B cell (primary cell): ENCODE results near the gene CLCA1.

Experiments
- EZH2 ChIP-seq: IDR thresholded peaks from 2 replicates; pipeline ENCODE4 v1.6.1; 2012; ENCODE audit warnings: borderline replicate concordance, low read depth, mild to moderate bottlenecking, moderate library complexity, low read length; ENCODE audit not compliant: insufficient read depth, poor library complexity, severe bottlenecking
- TF ChIP-seq, protein P1 (sequence below): fragments of 200-600 bp; IDR thresholded peaks from one replicate; pipeline ENCODE4 v1.8.0; 2022; ENCODE audit warnings: antibody characterized with exemption, mild to moderate bottlenecking

DNA sequence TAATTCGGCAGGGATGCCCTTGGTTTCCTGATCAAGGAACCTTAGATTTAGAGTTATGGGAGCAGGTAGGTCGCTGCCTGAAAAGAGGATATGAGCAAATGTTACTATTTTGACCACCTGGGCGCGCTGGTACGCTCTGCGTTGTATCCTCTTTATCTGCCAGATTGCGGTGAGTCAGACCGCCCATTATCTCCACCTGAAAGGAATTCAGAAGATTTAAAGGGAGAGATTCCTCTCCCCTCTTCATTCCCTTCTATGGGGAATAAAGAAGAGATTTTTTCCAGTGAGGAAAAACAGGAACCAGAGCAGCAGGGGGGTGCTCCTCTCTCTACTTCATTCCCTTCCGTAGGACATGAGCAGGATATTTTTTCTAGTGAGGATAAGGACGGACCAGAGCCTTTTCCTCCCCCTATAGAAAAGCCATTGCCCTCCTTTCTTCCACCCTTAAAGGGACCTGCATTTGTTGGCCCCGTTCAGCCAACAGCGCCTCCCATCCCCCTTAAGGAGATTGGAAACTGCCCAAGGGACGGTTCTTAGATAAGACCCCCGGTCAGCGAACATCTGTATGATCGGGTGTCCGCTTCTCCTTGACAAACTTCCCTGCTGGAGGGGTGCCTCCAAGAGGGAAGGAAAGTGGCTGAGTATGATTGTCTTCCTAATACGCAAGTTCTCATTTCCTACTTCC lies 34.1 kb downstream of the CLCA1 start:
- TF ChIP-seq, protein P1, sequence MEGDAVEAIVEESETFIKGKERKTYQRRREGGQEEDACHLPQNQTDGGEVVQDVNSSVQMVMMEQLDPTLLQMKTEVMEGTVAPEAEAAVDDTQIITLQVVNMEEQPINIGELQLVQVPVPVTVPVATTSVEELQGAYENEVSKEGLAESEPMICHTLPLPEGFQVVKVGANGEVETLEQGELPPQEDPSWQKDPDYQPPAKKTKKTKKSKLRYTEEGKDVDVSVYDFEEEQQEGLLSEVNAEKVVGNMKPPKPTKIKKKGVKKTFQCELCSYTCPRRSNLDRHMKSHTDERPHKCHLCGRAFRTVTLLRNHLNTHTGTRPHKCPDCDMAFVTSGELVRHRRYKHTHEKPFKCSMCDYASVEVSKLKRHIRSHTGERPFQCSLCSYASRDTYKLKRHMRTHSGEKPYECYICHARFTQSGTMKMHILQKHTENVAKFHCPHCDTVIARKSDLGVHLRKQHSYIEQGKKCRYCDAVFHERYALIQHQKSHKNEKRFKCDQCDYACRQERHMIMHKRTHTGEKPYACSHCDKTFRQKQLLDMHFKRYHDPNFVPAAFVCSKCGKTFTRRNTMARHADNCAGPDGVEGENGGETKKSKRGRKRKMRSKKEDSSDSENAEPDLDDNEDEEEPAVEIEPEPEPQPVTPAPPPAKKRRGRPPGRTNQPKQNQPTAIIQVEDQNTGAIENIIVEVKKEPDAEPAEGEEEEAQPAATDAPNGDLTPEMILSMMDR, result no peak
- no peak for TF ChIP-seq EZH2
